AG04449 (cell line): ENCODE results near the gene ABCD3.

ENCODE experiments used
- CTCF ChIA-PET: fragments of 350-600 bp; formaldehyde crosslinking; extraction: SDS; loops from one replicate; lab custom pipeline; 2021; ENCODE audit warnings: antibody characterized with exemption; lab: Yijun Ruan, JAX
- POLR2A ChIA-PET: fragments of 400-600, 350-600 bp; formaldehyde crosslinking; extraction: SDS; loops from one replicate; lab custom pipeline; 2020; ENCODE audit warnings: antibody characterized with exemption, inconsistent platforms; lab: Yijun Ruan, JAX
- DNase-seq: peaks from one replicate; pipeline ENCODE4 v3.0.0-alpha.2; 2010; ENCODE audit warnings: low read depth, low spot score
- H3K4me3 ChIP-seq: 2 replicates; pipeline ENCODE4 v1.5.1; 2011; ENCODE audit warnings: low read depth, mild to moderate bottlenecking, control low read depth, low read length
- TF ChIP-seq, protein P1 (sequence below): IDR thresholded peaks from one replicate; pipeline ENCODE4 v1.5.1; 2011; ENCODE audit warnings: mild to moderate bottlenecking, moderate library complexity, low read length, control low read depth, inconsistent platforms; ENCODE audit not compliant: insufficient read depth; ENCODE audit errors: missing control alignments

ABCD3 gene

DNA sequence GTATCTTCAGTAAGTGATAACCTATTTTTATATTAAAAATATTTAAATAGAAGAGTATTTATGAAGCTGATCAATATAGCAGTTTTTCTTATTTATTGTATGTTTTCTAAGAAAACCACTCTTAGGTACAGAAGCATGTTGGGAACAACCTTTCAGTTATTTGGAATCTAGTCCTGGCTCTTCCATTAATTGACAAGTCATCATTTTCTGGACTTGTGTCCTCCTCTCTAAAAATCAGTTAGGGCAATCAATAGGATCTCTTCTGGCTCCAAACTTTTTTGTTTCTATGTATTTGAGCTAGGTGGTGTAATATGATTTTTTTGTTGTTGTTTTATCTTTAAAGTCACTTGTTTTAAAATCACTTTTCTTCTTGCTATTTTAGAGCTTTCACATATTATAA is 57.0 kb downstream of the ABCD3 start:
- ChIA-PET POLR2A (no interaction called here), CTCF (interaction anchor here (0.9 to 4.8 kb wide), 5 partner anchors 11 to 450 kb away, joined by 3 to 52 read pairs (median 3); no protein-coding TSS in a partner anchor)

DNA sequence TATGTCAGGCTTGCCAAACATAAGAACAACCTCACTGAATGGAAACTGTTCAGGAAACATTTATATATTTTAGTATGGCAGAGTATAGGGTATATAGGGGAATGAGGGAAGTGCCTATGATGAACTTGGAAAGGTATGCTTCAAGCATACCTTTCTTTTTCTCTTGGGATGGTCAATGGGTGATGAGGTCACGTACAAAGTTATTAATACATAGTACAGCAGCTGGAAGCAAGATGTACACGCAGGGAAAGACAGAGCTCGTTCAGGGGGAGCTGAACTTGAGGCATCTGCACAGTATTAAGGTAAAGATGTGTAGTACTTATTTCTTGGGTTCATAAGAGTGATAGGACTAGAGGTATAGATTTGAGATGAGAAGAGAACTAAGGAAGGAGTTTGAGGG is 61.5 kb downstream of the ABCD3 start:
- TF ChIP-seq, protein P1, sequence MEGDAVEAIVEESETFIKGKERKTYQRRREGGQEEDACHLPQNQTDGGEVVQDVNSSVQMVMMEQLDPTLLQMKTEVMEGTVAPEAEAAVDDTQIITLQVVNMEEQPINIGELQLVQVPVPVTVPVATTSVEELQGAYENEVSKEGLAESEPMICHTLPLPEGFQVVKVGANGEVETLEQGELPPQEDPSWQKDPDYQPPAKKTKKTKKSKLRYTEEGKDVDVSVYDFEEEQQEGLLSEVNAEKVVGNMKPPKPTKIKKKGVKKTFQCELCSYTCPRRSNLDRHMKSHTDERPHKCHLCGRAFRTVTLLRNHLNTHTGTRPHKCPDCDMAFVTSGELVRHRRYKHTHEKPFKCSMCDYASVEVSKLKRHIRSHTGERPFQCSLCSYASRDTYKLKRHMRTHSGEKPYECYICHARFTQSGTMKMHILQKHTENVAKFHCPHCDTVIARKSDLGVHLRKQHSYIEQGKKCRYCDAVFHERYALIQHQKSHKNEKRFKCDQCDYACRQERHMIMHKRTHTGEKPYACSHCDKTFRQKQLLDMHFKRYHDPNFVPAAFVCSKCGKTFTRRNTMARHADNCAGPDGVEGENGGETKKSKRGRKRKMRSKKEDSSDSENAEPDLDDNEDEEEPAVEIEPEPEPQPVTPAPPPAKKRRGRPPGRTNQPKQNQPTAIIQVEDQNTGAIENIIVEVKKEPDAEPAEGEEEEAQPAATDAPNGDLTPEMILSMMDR, result no peak
- no peak overlapping the region for H3K4me3 ChIP-seq
- POLR2A ChIA-PET, result no interaction called here
- CTCF ChIA-PET, result interaction anchor here (0.5 to 8.4 kb wide), 8 partner anchors 10 to 521 kb away, joined by 3 to 225 read pairs (median 4); no protein-coding TSS in a partner anchor
- no peak for DNase-seq

More for the DNA sequence above, 57.0 kb downstream of the ABCD3 start:
- no peak for DNase-seq
- no peak overlapping the region for H3K4me3 ChIP-seq
- TF ChIP-seq, protein P1, result no peak

DNA sequence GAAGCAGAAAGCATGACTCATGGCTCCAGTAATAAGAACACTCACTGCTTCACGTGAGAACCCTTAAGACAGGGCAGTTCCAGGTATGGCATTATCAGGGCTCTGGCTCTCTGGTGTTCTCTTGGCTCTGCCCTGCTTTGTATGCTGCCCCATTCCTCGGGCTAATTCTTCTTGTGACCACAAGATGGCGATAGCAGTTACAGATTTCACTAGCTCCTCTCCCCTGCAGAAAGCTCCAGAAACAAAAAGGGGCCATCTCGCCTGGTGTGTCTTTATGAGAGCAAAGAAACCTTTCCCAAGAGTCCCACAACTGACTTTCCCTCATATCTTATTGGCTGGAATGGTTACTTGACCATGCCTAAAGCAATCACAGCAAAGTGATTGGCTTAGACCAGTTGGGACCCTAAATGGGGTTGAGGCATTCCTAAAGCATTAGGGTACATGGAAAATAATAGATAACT is 63.3 kb downstream of the ABCD3 start:
- ChIA-PET POLR2A (no interaction called here), CTCF (interaction anchor here (0.6 to 8.4 kb wide), 28 partner anchors 8 to 578 kb away, joined by 3 to 225 read pairs (median 4); no protein-coding TSS in a partner anchor)
- no peak overlapping the region for H3K4me3 ChIP-seq
- peak; percentile 23 for DNase-seq
- TF ChIP-seq, protein P1, result peak; percentile 69

DNA sequence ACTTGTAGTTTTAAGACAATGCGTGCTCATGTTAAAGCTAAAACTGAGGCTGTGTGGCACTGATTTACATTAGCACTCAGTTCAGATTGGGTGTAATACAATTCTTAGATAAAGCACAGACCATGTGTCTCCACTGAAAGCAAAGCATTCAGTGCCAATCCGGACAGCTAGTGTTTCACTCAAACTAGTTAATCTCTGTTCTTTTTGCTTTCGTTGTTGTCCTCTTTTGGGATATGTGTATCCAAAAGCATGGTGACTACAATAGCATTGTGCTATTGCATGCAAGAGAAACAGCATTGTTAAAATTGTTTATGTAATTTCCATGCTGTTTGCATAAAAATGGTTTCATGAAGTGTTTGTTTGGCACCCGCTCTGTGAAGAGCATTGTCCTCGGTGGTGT is 68.8 kb downstream of the ABCD3 start:
- DNase-seq, result no peak
- H3K4me3 ChIP-seq, result no peak overlapping the region
- ChIA-PET CTCF (interaction anchor here (0.6 to 8.4 kb wide), 5 partner anchors 9 to 318 kb away, joined by 3 to 225 read pairs (median 3); no protein-coding TSS in a partner anchor), POLR2A (no interaction called here)
- TF ChIP-seq, protein P1, result no peak

DNA sequence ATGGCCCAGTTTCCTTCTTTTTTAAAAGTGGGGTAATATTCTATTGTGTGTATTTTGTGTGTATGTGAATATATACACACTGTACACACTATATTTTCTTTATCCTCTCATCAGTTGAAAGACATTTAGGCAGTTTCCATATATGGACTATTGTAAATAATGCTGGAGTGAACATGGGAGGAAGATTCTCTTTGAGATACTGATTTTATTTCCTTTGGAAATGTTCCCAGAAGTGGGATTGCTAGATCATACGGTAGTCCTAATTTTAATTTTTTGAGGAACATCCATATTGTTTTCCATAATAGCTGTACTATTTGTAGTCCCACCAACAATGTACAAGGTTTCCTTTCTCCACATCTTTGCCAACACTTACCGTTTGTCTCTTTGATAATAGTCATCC is 72.4 kb downstream of the ABCD3 start:
- ChIA-PET CTCF (interaction anchor here (0.9 to 1.9 kb wide), 4 partner anchors 9 to 314 kb away, joined by 3 to 6 read pairs (median 4); no protein-coding TSS in a partner anchor), POLR2A (no interaction called here)
- no peak overlapping the region for H3K4me3 ChIP-seq
- TF ChIP-seq, protein P1, result no peak
- no peak for DNase-seq

DNA sequence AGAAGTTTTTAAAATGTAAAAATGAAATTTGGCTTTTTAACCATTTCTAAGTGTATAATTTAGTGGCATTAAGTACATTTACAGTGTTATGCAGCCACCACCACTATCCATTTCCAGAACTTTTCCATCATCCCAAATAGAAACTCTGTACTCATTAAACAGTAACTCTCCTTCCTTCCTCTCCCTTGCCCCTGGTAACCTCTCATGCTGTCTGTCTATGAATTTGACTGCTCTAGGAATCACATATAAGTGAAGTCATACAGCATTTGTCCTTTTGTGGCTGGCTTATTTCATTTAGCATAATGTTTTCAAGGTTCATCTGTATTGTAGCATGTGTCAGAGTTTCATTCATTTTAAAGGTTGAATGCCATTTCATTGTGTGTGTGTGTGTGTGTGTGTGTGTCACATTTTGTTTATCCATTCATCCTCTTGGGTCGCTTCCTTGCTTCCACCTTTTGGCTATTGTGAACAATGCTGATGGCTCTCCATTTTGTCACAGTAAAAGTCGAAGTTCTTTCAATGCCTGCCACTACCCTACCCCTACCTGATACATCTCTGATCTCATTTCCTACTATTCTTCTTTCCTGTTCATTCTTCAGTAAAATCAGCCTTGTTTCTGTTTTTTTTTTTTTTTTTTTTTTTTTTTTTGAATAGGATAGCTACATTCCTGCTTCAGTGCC is 78.0 kb downstream of the ABCD3 start:
- ChIA-PET CTCF (interaction anchor here (1.6 to 11.8 kb wide), 2 partner anchors 14 to 309 kb away, joined by 7 to 61 read pairs; no protein-coding TSS in a partner anchor), POLR2A (no interaction called here)
- no peak overlapping the region for H3K4me3 ChIP-seq
- no peak for DNase-seq
- TF ChIP-seq, protein P1, result no peak
